Measurements from ENCODE around the gene BCO2.
"Not testable (repeated sequence)": the region's sequence is repeated elsewhere in the genome, so short reads cannot be mapped to it uniquely, and the experiment has no call there.

The BCO2 gene

GRCh38 chr11:112172362-112172994 is 2.8 kb upstream of the BCO2 start:
- no peak for DNase-seq

- DNase-seq: no peak
These were observed 2.2 kb upstream of the BCO2 start for GRCh38 chr11:112173152-112173551.

GRCh38 chr11:112175599-112175952 is 264 bp downstream of the BCO2 start:
- no peak for DNase-seq

DNA sequence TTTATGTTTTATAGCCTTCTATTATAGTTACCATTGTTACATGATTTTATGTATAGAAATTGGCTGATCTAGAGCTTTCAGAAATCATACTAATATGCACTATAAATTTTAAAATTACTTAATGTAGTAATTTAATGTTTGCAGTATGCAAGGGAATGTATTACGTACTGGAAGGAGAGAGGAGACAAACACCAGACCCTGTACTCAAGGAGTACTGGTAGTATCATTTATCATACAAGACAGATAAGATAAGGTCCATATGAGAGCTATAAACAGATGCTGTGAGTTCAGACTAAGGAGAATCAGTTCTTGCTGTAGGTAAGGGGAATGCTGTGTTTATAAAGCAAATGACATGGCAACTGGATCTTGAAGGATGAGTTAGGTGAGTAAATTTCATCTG is 765 bp downstream of the BCO2 start:
- DNase-seq: no peak

- DNase-seq: no peak
These were observed 2.3 kb downstream of the BCO2 start for GRCh38 chr11:112177589-112177988.

GRCh38 chr11:112178428-112178827 is 3.1 kb downstream of the BCO2 start:
- no peak for DNase-seq

DNA sequence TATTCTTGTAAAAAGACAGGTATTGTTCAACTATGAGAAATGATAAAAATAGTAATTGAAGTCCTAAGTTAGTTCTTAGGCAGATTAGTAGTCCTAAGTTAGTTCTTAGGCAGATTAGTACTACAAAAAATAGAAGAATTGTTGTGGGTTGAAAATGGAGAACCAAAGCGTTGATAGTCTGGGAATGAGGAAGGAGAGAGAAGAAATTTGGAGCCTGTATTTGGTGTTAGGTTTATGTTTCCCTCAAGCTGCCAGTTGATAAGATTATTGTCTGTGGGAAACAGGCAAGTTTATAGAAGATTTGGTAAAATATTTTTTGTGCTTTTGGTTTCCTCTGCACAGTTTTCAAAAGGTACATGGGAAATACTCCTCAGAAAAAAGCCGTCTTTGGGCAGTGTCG is 3.6 kb downstream of the BCO2 start:
- peak; percentile 52 for DNase-seq

GRCh38 chr11:112179601-112180000 is 4.3 kb downstream of the BCO2 start:
- DNase-seq: peak; percentile 93

DNA sequence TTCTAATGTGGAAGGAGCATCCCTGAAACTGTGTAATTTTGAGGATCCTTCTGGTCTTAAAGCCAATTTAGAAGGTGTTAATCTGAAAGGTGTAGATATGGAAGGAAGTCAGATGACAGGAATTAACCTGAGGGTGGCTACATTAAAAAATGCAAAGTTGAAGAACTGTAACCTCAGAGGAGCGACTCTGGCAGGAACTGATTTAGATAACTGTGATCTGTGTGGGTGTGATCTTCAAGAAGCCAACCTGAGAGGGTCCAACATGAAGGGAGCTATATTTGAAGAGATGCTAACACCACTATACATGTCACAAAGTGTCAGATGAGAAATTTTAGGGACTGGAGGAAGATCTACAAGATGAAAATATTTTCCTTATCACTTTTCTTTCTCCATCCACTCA is 7.6 kb downstream of the BCO2 start:
- no peak for DNase-seq

GRCh38 chr11:112185883-112186282 is 10.6 kb downstream of the BCO2 start:
- no peak for DNase-seq

- DNase-seq: no peak
These were observed 11.0 kb downstream of the BCO2 start for GRCh38 chr11:112186304-112186703.

- not testable (repeated sequence) for DNase-seq
These were observed 19.8 kb downstream of the BCO2 start for GRCh38 chr11:112195113-112195512.

DNA sequence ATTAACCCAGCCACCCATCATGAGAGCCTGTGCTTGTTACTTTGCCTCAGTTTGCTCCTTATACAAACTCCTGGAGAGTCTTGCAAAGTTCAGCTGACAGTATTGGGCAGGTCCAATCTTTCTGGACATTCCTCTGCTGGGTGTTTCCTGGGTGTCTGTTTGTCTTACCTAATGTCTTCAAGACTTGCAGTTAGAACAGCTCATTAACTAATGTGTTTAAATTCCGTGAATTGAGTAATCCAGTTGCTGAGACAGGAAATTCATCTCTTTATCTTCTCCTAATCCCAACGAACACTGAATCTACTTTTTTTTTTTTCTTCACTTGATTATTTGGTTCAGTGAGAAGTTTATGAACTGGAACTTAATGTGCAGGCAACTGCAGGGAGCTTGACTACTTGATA is 20.6 kb downstream of the BCO2 start:
- DNase-seq: no peak

GRCh38 chr11:112196519-112197087 is 21.3 kb downstream of the BCO2 start:
- DNase-seq: no peak

DNA sequence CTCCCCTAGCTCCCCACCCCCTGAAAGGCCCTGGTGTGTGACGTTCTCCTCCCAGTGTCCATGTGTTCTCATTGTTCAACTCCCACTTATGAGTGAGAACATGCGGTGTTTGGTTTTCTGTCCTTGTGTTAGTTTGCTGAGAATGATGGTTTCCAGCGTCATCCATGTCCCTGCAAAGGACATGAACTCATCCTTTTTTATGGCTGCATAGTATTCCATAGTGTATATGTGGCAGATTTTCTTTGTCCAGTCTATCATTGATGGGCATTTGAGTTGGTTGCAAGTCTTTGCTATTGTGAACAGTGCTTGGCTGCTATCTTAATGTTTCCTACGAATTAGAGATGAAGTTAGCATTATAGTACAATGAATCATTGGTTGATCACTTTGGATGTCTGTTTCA is 23.8 kb downstream of the BCO2 start:
- DNase-seq: not testable (repeated sequence)

GRCh38 chr11:112200252-112200651 is 24.9 kb downstream of the BCO2 start:
- DNase-seq: peak; percentile 38

GRCh38 chr11:112206071-112206470 is 30.8 kb downstream of the BCO2 start:
- DNase-seq: no peak

- DNase-seq: no peak
These were observed 35.6 kb downstream of the BCO2 start for GRCh38 chr11:112210890-112211289.

GRCh38 chr11:112211536-112211935 is 36.2 kb downstream of the BCO2 start:
- DNase-seq: no peak

- no peak for DNase-seq
These were observed 37.0 kb downstream of the BCO2 start for GRCh38 chr11:112212290-112212689.

- DNase-seq: no peak
These were observed 37.4 kb downstream of the BCO2 start for GRCh38 chr11:112212710-112213109.

DNA sequence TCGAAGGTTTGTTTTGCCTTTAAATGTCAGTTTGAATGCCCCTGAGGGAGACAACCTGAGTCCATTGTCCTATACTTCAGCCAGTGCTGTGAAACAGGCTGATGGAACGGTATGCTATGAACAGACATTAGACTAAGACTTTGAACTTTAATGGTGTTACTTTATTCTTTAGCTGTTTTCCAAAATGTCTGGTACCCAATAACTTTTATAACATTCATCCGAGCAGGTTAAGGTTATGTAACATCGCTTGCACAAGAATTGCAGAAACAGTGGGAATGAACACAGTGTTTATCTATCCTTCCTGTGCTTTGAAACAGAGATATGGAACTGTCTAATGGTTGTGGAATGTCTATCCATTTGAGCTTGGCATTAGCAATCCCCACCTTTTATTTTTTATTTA is 38.4 kb downstream of the BCO2 start:
- DNase-seq: no peak

GRCh38 chr11:112215621-112216020 is 40.3 kb downstream of the BCO2 start:
- no peak for DNase-seq

- DNase-seq: no peak
These were observed 41.3 kb downstream of the BCO2 start for GRCh38 chr11:112216561-112217105.

Measured in MV-4-11 (cell line).